ES-I3 (cell line): Measurements from ENCODE around the gene TENM4.

Experiments
- H3K36me3 ChIP-seq: 2 replicates; pipeline ENCODE4 v1.6.1; 2013; ENCODE audit warnings: mild to moderate bottlenecking, low read length, control low read depth, moderate library complexity; ENCODE audit not compliant: insufficient read depth
- H3K4me1 ChIP-seq: 2 replicates; pipeline ENCODE4 v1.6.1; 2013; ENCODE audit warnings: mild to moderate bottlenecking, control low read depth, low read length; ENCODE audit not compliant: insufficient read depth
- H3K9ac ChIP-seq: 2 replicates; pipeline ENCODE4 v1.6.1; 2013; ENCODE audit warnings: low read depth, mild to moderate bottlenecking, low read length, moderate library complexity
- H3K9me3 ChIP-seq: 2 replicates; pipeline ENCODE4 v1.6.1; 2013; ENCODE audit warnings: mild to moderate bottlenecking, low read length, moderate library complexity; ENCODE audit not compliant: control insufficient read depth, insufficient read depth

The TENM4 gene

GRCh38 chr11:78972590-78972989 lies 468.2 kb downstream of the TENM4 start:
- H3K4me1 ChIP-seq: peaks cover 9% of the 10 kb centered on the region; the same call in 1 of the 2 replicates
- H3K9me3 ChIP-seq: no peaks in the 10 kb centered on the region
- no peaks in the 10 kb centered on the region for H3K36me3 ChIP-seq
- H3K9ac ChIP-seq: no peak overlapping the region

- Histone ChIP-seq H3K9ac (no peak overlapping the region), H3K9me3 (no peaks in the 10 kb centered on the region), H3K4me1 (peaks cover 9% of the 10 kb centered on the region; the same call in 1 of the 2 replicates), H3K36me3 (no peaks in the 10 kb centered on the region)
These were observed 468.7 kb downstream of the TENM4 start for GRCh38 chr11:78972177-78972576.

GRCh38 chr11:78967811-78968210 lies 473.0 kb downstream of the TENM4 start:
- H3K36me3 ChIP-seq: no peaks in the 10 kb centered on the region
- H3K9ac ChIP-seq: no peak overlapping the region
- H3K4me1 ChIP-seq: no peaks in the 10 kb centered on the region
- H3K9me3 ChIP-seq: no peaks in the 10 kb centered on the region

DNA sequence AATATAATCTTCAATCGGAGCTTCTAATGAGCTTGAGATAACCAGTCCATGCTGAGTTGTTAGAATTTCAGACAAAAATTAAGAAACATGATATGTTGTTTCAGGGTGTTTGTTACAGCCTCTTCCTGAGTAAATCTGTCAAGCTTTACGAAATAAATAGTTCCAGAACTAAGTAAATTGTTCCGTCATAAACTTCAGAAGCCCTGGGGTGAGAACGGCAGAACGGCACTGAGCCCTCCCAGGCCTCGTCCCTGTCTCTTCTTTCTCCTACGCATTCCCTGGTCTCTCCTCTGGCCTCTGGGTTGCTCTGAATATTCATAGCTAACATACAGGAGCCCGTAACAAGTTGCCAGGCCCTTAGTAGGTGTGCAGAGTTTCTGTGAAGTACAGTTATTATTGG lies 475.4 kb downstream of the TENM4 start:
- H3K4me1 ChIP-seq: no peaks in the 10 kb centered on the region
- H3K9me3 ChIP-seq: no peaks in the 10 kb centered on the region

DNA sequence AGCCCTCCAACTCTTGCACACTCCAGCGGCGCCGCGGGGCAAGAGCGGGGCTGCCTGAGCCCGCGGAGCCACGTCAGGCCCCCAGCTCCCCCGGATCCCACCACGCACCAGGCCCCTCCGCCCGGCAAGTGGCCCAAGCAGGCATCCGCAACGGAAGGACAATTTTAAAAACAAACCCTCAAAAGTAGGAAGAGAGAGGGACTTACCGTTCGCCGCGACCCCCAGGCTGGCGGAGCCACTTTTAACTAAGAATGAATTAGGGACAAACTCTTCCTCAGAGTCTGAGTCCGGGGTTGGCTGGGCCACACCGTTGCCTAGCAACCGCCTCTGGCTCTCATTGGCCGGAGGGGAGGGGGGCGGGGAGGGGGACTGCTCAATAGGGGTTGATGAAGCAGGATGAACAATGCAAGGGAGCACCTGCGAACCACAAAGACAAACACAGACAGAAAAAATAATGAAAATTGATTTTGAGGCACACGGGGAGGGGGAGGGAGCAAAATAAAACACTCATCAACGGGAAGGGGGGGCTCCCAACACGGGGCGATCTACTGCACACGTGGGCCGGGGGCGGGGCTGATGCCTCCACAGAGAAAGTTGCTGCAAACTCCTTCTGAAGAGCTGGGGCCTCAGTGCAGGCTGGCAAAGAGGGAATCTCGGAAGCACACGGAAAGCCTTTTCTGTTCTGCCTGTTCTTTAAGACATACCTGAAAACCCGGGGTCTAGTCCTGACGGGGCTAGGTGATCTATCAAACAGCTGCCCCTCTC lies 478.7 kb downstream of the TENM4 start:
- Histone ChIP-seq H3K9ac (peak overlapping the region; percentile 54; the same call in 1 of the 2 replicates), H3K36me3 (no peaks in the 10 kb centered on the region), H3K4me1 (no peaks in the 10 kb centered on the region), H3K9me3 (no peaks in the 10 kb centered on the region)

More for the DNA sequence above, 475.4 kb downstream of the TENM4 start:
- Histone ChIP-seq H3K36me3 (no peaks in the 10 kb centered on the region), H3K9ac (no peak overlapping the region)

DNA sequence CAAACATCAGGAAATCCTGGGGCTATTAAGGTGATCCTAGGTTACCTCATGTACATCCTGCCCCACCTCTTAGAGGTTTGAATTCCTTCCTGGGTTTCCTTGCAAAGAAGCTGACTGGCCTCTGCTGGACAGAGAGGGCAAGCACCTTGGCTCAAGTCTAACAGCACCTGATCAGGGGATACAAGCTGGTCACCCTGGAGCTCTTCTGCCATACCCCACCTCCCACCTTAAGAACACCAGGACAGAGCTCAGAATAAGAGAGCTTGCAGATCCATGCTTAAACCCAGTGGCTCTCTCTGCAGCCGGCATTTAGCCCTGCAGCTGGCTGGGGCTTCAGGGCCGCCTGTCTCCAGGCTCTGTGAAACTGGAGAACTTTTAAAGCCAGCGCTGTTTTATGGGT lies 479.6 kb downstream of the TENM4 start:
- Histone ChIP-seq H3K9me3 (no peaks in the 10 kb centered on the region), H3K9ac (no peak overlapping the region), H3K36me3 (no peaks in the 10 kb centered on the region), H3K4me1 (no peaks in the 10 kb centered on the region)

GRCh38 chr11:78958444-78958843 lies 482.4 kb downstream of the TENM4 start:
- Histone ChIP-seq H3K9ac (no peak overlapping the region), H3K9me3 (no peaks in the 10 kb centered on the region), H3K4me1 (no peaks in the 10 kb centered on the region), H3K36me3 (no peaks in the 10 kb centered on the region)

DNA sequence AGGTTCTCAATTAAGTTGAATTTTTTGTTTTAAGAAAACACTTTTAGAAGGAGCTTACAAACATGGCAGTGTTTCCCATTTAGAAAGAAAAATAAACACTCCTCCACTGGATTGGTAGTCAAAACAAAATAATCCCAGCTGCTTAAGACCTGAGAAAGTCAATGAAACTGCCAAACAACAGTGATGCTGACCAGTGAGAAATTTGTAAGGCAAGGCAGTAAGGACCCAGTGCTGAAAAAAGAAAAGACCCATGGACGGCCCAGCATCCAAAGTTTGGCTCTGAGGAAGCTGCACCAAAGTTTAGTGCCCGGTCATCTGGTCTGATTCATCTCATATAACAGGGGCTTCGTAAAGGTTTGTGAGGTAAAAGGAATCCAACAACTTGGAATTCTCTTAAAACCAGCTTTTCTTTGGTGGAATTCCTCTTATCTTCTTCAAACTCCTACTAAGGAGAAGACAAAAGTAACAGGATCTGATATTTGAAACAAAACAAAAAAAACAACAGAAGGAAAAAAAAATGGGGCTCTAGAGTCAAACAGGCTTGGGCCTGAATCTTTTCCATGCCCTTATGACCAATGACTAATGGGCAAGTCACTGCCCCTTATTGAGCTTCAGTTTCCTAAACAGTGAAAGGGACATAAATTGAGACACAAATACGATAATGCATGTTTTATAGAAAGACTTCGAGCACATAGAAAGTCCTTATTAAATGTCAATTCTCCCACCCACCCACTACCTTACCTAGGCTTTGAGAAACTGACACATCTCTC lies 483.2 kb downstream of the TENM4 start:
- H3K9ac ChIP-seq: no peak overlapping the region
- no peaks in the 10 kb centered on the region for H3K4me1 ChIP-seq
- no peaks in the 10 kb centered on the region for H3K36me3 ChIP-seq
- H3K9me3 ChIP-seq: no peaks in the 10 kb centered on the region

GRCh38 chr11:78954696-78955095 lies 486.1 kb downstream of the TENM4 start:
- Histone ChIP-seq H3K9ac (no peak overlapping the region), H3K36me3 (no peaks in the 10 kb centered on the region), H3K9me3 (no peaks in the 10 kb centered on the region), H3K4me1 (no peaks in the 10 kb centered on the region)

GRCh38 chr11:78954261-78954660 lies 486.6 kb downstream of the TENM4 start:
- H3K36me3 ChIP-seq: no peaks in the 10 kb centered on the region
- H3K4me1 ChIP-seq: no peaks in the 10 kb centered on the region
- H3K9ac ChIP-seq: no peak overlapping the region
- no peaks in the 10 kb centered on the region for H3K9me3 ChIP-seq

GRCh38 chr11:78952890-78953289 lies 487.9 kb downstream of the TENM4 start:
- no peak overlapping the region for H3K9ac ChIP-seq
- H3K9me3 ChIP-seq: no peaks in the 10 kb centered on the region
- no peaks in the 10 kb centered on the region for H3K36me3 ChIP-seq
- no peaks in the 10 kb centered on the region for H3K4me1 ChIP-seq

DNA sequence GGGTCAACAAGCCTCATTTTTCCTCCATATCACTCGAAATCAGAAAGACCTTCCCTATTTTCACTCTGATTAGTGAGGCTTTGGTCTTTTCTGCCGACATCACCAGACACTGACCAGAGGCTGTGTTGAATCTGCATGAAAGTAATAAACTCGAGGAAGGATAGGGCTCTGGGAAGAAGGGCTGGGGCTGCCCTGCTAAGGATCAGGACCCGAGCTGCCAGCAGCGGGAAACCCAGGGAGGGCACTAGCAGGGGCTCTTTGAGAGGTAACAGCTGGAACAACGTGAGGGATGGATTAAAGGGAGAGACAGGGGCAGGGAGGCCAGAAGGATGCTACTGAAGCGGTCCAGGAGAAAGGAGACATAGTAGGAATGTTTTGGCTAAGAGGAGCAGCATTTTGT lies 488.7 kb downstream of the TENM4 start:
- Histone ChIP-seq H3K9ac (no peak overlapping the region), H3K4me1 (no peaks in the 10 kb centered on the region), H3K9me3 (no peaks in the 10 kb centered on the region), H3K36me3 (no peaks in the 10 kb centered on the region)

GRCh38 chr11:78949976-78950690 lies 490.7 kb downstream of the TENM4 start:
- H3K4me1 ChIP-seq: no peaks in the 10 kb centered on the region
- no peak overlapping the region for H3K9ac ChIP-seq
- no peaks in the 10 kb centered on the region for H3K36me3 ChIP-seq
- H3K9me3 ChIP-seq: no peaks in the 10 kb centered on the region

DNA sequence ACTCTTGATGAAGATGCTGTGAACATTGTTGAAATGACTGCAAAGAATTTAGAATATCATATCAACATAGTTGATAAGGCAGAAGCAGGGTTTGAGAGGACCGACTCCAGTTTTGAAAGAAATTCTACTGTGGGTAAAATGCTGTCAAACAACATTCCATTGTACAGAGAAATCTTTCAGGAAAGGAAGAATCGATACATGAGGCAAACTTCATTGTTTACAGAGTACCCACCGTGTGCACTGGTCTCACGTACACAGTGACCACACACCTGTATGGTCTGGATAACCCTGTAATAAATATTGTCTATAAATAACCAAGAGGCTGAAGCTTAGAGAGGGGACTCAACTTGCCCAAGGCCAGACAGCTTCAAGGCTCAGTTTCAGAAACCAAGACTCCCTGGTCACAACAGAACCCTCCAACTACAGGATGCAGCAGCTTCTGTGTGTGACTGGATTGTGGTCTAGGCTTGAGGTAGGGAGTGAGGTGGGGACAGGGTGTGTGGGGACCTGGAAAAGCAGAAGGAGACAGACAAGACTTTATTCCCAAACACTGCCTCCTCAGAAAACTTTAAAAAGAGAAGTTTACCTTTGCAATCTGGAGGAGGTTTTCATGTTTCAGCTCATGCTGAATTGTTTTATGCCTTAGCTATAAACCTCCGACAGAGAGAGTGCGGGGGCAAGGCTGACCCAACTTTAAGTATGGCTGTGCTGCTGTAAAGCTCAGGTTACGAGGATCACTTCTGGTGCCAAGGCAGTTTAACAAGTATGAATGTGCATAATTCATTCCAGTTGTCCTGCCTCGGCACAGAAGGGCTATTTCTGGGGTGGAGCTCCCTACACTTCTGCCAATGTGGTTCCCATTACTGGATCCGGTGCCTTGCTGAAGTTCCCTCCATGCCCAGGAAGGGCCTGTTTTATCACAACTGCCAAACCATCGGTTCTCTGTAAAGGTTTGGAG lies 493.6 kb downstream of the TENM4 start:
- H3K36me3 ChIP-seq: no peaks in the 10 kb centered on the region
- H3K9ac ChIP-seq: no peak overlapping the region
- no peaks in the 10 kb centered on the region for H3K9me3 ChIP-seq
- no peaks in the 10 kb centered on the region for H3K4me1 ChIP-seq
